ENCODE results near the gene SGCE.

DNA sequence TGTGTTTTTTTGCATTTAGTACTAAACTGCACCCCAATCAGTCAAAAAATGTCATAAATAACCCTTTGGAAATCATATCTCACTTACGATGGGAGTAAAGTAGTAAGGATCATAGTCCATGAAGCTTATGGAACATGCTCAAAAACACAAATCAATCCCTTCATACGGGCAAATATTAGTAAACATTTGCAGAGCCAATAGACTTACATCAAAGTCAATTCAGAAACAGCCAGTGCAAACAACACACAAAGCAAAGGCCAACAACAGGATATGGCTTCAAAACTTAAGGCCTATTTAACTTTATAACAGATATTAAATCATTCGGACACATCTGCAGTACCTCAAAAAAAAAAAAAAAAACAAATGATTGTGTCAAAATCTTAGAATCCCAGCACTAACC is 32.1 kb downstream of the SGCE start:
- TF ChIP-seq CREM (IDR thresholded peaks at IDR 0.05; ENCODE audit: low read depth) (no peak), MCM5 (IDR thresholded peaks at IDR 0.05; ENCODE audit: low read depth) (no peak), ZSCAN32 (CRISPR knock-in tag; IDR thresholded peaks at IDR 0.05) (no peak), CBX5 (IDR thresholded peaks at IDR 0.05; ENCODE audit: borderline replicate concordance, low read depth) (no peak), ILK (tag; IDR thresholded peaks at IDR 0.05; ENCODE audit: borderline replicate concordance, low read depth) (no peak), ATF4 (CRISPR knock-in tag; IDR thresholded peaks at IDR 0.05) (no peak), BRF2 (IDR thresholded peaks at IDR 0.05; ENCODE audit: borderline replicate concordance, insufficient read depth, insufficient read length) (no peak)
- TF ChIP-seq, protein P1, sequence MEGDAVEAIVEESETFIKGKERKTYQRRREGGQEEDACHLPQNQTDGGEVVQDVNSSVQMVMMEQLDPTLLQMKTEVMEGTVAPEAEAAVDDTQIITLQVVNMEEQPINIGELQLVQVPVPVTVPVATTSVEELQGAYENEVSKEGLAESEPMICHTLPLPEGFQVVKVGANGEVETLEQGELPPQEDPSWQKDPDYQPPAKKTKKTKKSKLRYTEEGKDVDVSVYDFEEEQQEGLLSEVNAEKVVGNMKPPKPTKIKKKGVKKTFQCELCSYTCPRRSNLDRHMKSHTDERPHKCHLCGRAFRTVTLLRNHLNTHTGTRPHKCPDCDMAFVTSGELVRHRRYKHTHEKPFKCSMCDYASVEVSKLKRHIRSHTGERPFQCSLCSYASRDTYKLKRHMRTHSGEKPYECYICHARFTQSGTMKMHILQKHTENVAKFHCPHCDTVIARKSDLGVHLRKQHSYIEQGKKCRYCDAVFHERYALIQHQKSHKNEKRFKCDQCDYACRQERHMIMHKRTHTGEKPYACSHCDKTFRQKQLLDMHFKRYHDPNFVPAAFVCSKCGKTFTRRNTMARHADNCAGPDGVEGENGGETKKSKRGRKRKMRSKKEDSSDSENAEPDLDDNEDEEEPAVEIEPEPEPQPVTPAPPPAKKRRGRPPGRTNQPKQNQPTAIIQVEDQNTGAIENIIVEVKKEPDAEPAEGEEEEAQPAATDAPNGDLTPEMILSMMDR (IDR thresholded peaks at IDR 0.05 in 2 of 3, conservative IDR thresholded peaks at IDR 0.05 in 1 of 3; ENCODE audit: insufficient read depth in 2 of 3, low read depth in 1 of 3, low read length in 3 of 3): no peak
